OCI-LY3 (cell line): ENCODE measurements around the gene ARHGEF6.
A peak's percentile ranks its signal among the peaks of the same experiment; 100 is the strongest.

Experiments used
- H2AFZ ChIP-seq: fragments of 200-600, 300-600 bp; shearing (Covaris generic); 2 replicates; pipeline ENCODE4 v1.6.0; 2014; ENCODE audit warnings: antibody characterized with exemption, low read depth, low read length
- H3K27ac ChIP-seq: fragments of 200-600, 300-600 bp; sonication (generic); 2 replicates; pipeline ENCODE4 v1.5.1; 2014; ENCODE audit warnings: mild to moderate bottlenecking, low read length, moderate library complexity, mixed read lengths
- H3K27me3 ChIP-seq: fragments of 200-600, 300-600 bp; sonication (generic); 2 replicates; pipeline ENCODE4 v1.6.1; 2014; ENCODE audit warnings: low read depth, low read length, mixed read lengths
- H3K36me3 ChIP-seq: fragments of 200-600, 300-600 bp; sonication (generic); replicated peaks from 2 replicates; pipeline ENCODE3; 2014; ENCODE audit warnings: low read depth, low read length, mixed read lengths
- H3K4me1 ChIP-seq: fragments of 300-600, 200-600 bp; sonication (generic); 2 replicates; pipeline ENCODE4 v1.6.1; 2014; ENCODE audit warnings: low read length, mixed read lengths
- H3K4me2 ChIP-seq: fragments of 200-600, 300-600 bp; sonication (generic); 2 replicates; pipeline ENCODE4 v1.6.1; 2014; ENCODE audit warnings: low read length, mixed read lengths
- H3K4me3 ChIP-seq: fragments of 300-600, 200-600 bp; sonication (generic); 2 replicates; pipeline ENCODE4 v1.5.1; 2014; ENCODE audit warnings: antibody characterized with exemption, mild to moderate bottlenecking, low read length, moderate library complexity
- H3K79me2 ChIP-seq: fragments of 300-600, 200-600 bp; shearing (Covaris generic); 2 replicates; pipeline ENCODE4 v1.6.1; 2014; ENCODE audit warnings: mild to moderate bottlenecking, low read length, mixed read lengths
- H3K9ac ChIP-seq: fragments of 300-600, 200-600 bp; shearing (Covaris generic); 2 replicates; pipeline ENCODE4 v1.6.0; 2014; ENCODE audit warnings: mild to moderate bottlenecking, low read length, moderate library complexity
- H3K9me3 ChIP-seq: fragments of 200-600, 300-600 bp; shearing (Covaris generic); 2 replicates; pipeline ENCODE4 v1.6.1; 2014; ENCODE audit warnings: low read length, mixed read lengths; ENCODE audit not compliant: insufficient read depth
- H4K20me1 ChIP-seq: fragments of 200-600, 300-600 bp; sonication (generic); 2 replicates; pipeline ENCODE4 v1.6.1; 2016; ENCODE audit warnings: low read length, mixed read lengths; ENCODE audit not compliant: insufficient read depth
- CTCF ChIP-seq: fragments of 200-600, 300-600 bp; sonication (generic); IDR thresholded peaks from 2 replicates; pipeline ENCODE4 v1.5.1; 2014; ENCODE audit warnings: antibody characterized with exemption, low read length, low read depth
- EZH2phosphoT487 ChIP-seq: fragments of 200-600 bp; shearing (Covaris generic); IDR thresholded peaks from 2 replicates; pipeline ENCODE4 v1.6.1; 2018; ENCODE audit warnings: antibody characterized with exemption, mixed run types, low read depth

The ARHGEF6 gene

GRCh38 chrX:136622568-136622967, 158.2 kb downstream of the ARHGEF6 start:
- Histone ChIP-seq H3K9ac (no peak overlapping the region), H3K36me3 (no peaks in the 10 kb centered on the region), H4K20me1 (no peaks in the 10 kb centered on the region), H3K27me3 (no peaks in the 10 kb centered on the region), H3K27ac (no peak overlapping the region), H3K79me2 (no peaks in the 10 kb centered on the region), H3K9me3 (no peaks in the 10 kb centered on the region), H3K4me3 (no peak overlapping the region), H2AFZ (no peak overlapping the region), H3K4me2 (no peak overlapping the region), H3K4me1 (peaks cover 16% of the 10 kb centered on the region)
- TF ChIP-seq EZH2phosphoT487: no peak
- TF ChIP-seq CTCF: no peak

GRCh38 chrX:136620780-136621179, 160.0 kb downstream of the ARHGEF6 start:
- TF ChIP-seq EZH2phosphoT487: no peak
- TF ChIP-seq CTCF: no peak
- H3K27ac ChIP-seq: no peak overlapping the region
- no peaks in the 10 kb centered on the region for H3K9me3 ChIP-seq
- no peaks in the 10 kb centered on the region for H3K27me3 ChIP-seq
- no peak overlapping the region for H3K9ac ChIP-seq
- H2AFZ ChIP-seq: no peak overlapping the region
- H3K79me2 ChIP-seq: no peaks in the 10 kb centered on the region
- H3K4me3 ChIP-seq: no peak overlapping the region
- no peaks in the 10 kb centered on the region for H3K36me3 ChIP-seq
- H4K20me1 ChIP-seq: no peaks in the 10 kb centered on the region
- H3K4me2 ChIP-seq: no peak overlapping the region
- H3K4me1 ChIP-seq: peaks cover 16% of the 10 kb centered on the region

GRCh38 chrX:136619899-136620505, 160.7 kb downstream of the ARHGEF6 start:
- H3K79me2 ChIP-seq: no peaks in the 10 kb centered on the region
- no peak overlapping the region for H3K4me3 ChIP-seq
- H3K9ac ChIP-seq: no peak overlapping the region
- no peak overlapping the region for H3K27ac ChIP-seq
- H3K4me2 ChIP-seq: no peak overlapping the region
- TF ChIP-seq CTCF: no peak
- TF ChIP-seq EZH2phosphoT487: no peak
- no peaks in the 10 kb centered on the region for H4K20me1 ChIP-seq
- H3K9me3 ChIP-seq: no peaks in the 10 kb centered on the region
- no peaks in the 10 kb centered on the region for H3K27me3 ChIP-seq
- no peaks in the 10 kb centered on the region for H3K36me3 ChIP-seq
- H3K4me1 ChIP-seq: peaks cover 15% of the 10 kb centered on the region
- no peak overlapping the region for H2AFZ ChIP-seq

- peak overlapping the region; percentile 67 for H3K4me2 ChIP-seq
- TF ChIP-seq EZH2phosphoT487: no peak
- no peak for TF ChIP-seq CTCF
- peak overlapping the region; percentile 48 for H3K27ac ChIP-seq
- peak overlapping the region; percentile 36 for H3K4me3 ChIP-seq
- H3K79me2 ChIP-seq: no peaks in the 10 kb centered on the region
- no peaks in the 10 kb centered on the region for H3K9me3 ChIP-seq
- no peaks in the 10 kb centered on the region for H4K20me1 ChIP-seq
- H3K4me1 ChIP-seq: peaks cover 15% of the 10 kb centered on the region
- H3K9ac ChIP-seq: peak overlapping the region; percentile 39; the same call in 1 of the 2 replicates
- no peaks in the 10 kb centered on the region for H3K27me3 ChIP-seq
- H2AFZ ChIP-seq: peak overlapping the region; percentile 76
- no peaks in the 10 kb centered on the region for H3K36me3 ChIP-seq
Observed at GRCh38 chrX:136616987-136617685, 163.6 kb downstream of the ARHGEF6 start.
